WTC11 (cell line): Measurements from ENCODE around the gene NNMT. TPM values are rescaled to one million over a fixed set of nuclear protein-coding genes. Genes with fewer than 3 reads are reported as not detected.

Source experiments
- ATAC-seq: fragments of 200-7000 bp; cut with Tn5 transposase; 2 replicates; pipeline ENCODE4 v1.10.0; 2021; ENCODE audit warnings: mild to moderate bottlenecking, moderate library complexity
- CTCF ChIA-PET: fragments of 300-600 bp; sonication (Branson Sonifier 250); formaldehyde crosslinking; loops from one replicate; lab custom pipeline; 2021; ENCODE audit warnings: antibody characterized with exemption; lab: Charles Lee
- POLR2A ChIA-PET: fragments of 350-600 bp; sonication (Branson Sonifier 250); formaldehyde crosslinking; loops from one replicate; lab custom pipeline; 2021; ENCODE audit warnings: antibody characterized with exemption; lab: Charles Lee
- DNase-seq: peaks from one replicate; pipeline ENCODE4 v3.0.0; 2021; ENCODE audit warnings: low spot score
- H3K27ac Mint-ChIP-seq: 2 replicates; pipeline ENCODE4 v1.8.0; 2021; ENCODE audit warnings: mixed read lengths
- H3K27me3 Mint-ChIP-seq: 2 replicates; pipeline ENCODE4 v1.8.0; 2021; ENCODE audit warnings: low read depth, mild to moderate bottlenecking, moderate library complexity, mixed read lengths
- H3K36me3 Mint-ChIP-seq: 2 replicates; pipeline ENCODE4 v1.8.0; 2021; ENCODE audit warnings: mixed read lengths
- H3K4me1 Mint-ChIP-seq: 2 replicates; pipeline ENCODE4 v1.8.0; 2022; ENCODE audit warnings: mixed read lengths
- H3K4me3 Mint-ChIP-seq: 2 replicates; pipeline ENCODE4 v1.8.0; 2021; ENCODE audit warnings: mild to moderate bottlenecking, moderate library complexity, mixed read lengths
- H3K9me3 Mint-ChIP-seq: 2 replicates; pipeline ENCODE4 v1.8.0; 2021; ENCODE audit warnings: mixed read lengths
- FOXJ3 ChIP-seq: sonication (generic); formaldehyde crosslinking; IDR thresholded peaks from 2 replicates; pipeline ENCODE4 v1.9.0; 2021; ENCODE audit warnings: missing genetic modification reagents, mild to moderate bottlenecking, borderline replicate concordance
- FOXK1 ChIP-seq: sonication (generic); formaldehyde crosslinking; IDR thresholded peaks from 2 replicates; pipeline ENCODE4 v1.8.0; 2022; ENCODE audit warnings: mild to moderate bottlenecking, moderate library complexity, missing genetic modification reagents
- FOXP4 ChIP-seq: sonication (generic); formaldehyde crosslinking; IDR thresholded peaks from 2 replicates; pipeline ENCODE4 v1.8.0; 2022; ENCODE audit warnings: mild to moderate bottlenecking, missing genetic modification reagents
- GABPB1 ChIP-seq: sonication (generic); formaldehyde crosslinking; IDR thresholded peaks from 2 replicates; pipeline ENCODE4 v1.8.1; 2023; ENCODE audit warnings: mild to moderate bottlenecking, missing genetic modification reagents
- IRF1 ChIP-seq: sonication (generic); formaldehyde crosslinking; IDR thresholded peaks from 2 replicates; pipeline ENCODE4 v1.8.0; 2023; ENCODE audit warnings: missing genetic modification reagents
- KAT7 ChIP-seq: sonication (generic); formaldehyde crosslinking; IDR thresholded peaks from 2 replicates; pipeline ENCODE4 v1.8.1; 2023; ENCODE audit warnings: missing genetic modification reagents, mild to moderate bottlenecking, borderline replicate concordance
- SP1 ChIP-seq: sonication (generic); formaldehyde crosslinking; conservative IDR thresholded peaks from 2 replicates; pipeline ENCODE4 v1.8.1; 2022; ENCODE audit warnings: missing genetic modification reagents
- STAT6 ChIP-seq: sonication (generic); formaldehyde crosslinking; conservative IDR thresholded peaks from 2 replicates; pipeline ENCODE4 v1.8.1; 2023; ENCODE audit warnings: mild to moderate bottlenecking, low read depth, missing genetic modification reagents, moderate library complexity
- TCF7 ChIP-seq: sonication (generic); formaldehyde crosslinking; IDR thresholded peaks from 2 replicates; pipeline ENCODE4 v1.8.0; 2022; ENCODE audit warnings: mild to moderate bottlenecking, low read depth, missing genetic modification reagents, moderate library complexity
- TP53 ChIP-seq: sonication (generic); formaldehyde crosslinking; IDR thresholded peaks from 2 replicates; pipeline ENCODE4 v1.8.1; 2023; ENCODE audit warnings: mild to moderate bottlenecking, missing genetic modification reagents
- ZNF121 ChIP-seq: sonication (generic); formaldehyde crosslinking; IDR thresholded peaks from 2 replicates; pipeline ENCODE4 v1.8.0; 2023; ENCODE audit warnings: missing genetic modification reagents
- ZNF423 ChIP-seq: fragments of 250-450 bp; sonication (Bioruptor Pico); IDR thresholded peaks from 2 replicates; pipeline ENCODE4 v2.1.2; 2022; ENCODE audit warnings: mild to moderate bottlenecking, moderate library complexity
- total RNA-seq: library from RNA; stranded (reverse); gene quantifications from 3 replicates; pipeline ENCODE4 v1.2.3, GENCODE V29; 2021
- TF ChIP-seq, protein P1 (sequence below): fragments of 250-450 bp; sonication (Bioruptor Pico); IDR thresholded peaks from 2 replicates; pipeline ENCODE4 v1.9.0; 2021; ENCODE audit warnings: moderate library complexity, mild to moderate bottlenecking, inconsistent platforms, borderline replicate concordance
- TF ChIP-seq, protein P2 (sequence below): fragments of 250-450 bp; sonication (Bioruptor Pico); IDR thresholded peaks from 2 replicates; pipeline ENCODE4 v1.8.0; 2021; ENCODE audit warnings: mild to moderate bottlenecking
- TF ChIP-seq, protein P3 (sequence below): fragments of 250-450 bp; sonication (Bioruptor Pico); conservative IDR thresholded peaks from 2 replicates; pipeline ENCODE4 v1.9.0; 2021; ENCODE audit warnings: mild to moderate bottlenecking
- TF ChIP-seq, protein P4 (sequence below): sonication (generic); formaldehyde crosslinking; IDR thresholded peaks from 2 replicates; pipeline ENCODE4 v1.8.1; 2022; ENCODE audit warnings: mild to moderate bottlenecking, missing genetic modification reagents, moderate library complexity, borderline replicate concordance
- TF ChIP-seq, protein P5 (sequence below): sonication (generic); formaldehyde crosslinking; IDR thresholded peaks from 2 replicates; pipeline ENCODE4 v1.8.0; 2022; ENCODE audit warnings: mild to moderate bottlenecking, missing genetic modification reagents

Gene NNMT
- total RNA-seq, 1 experiment from 2014 or later = 0.50 TPM

- TF ChIP-seq, protein P1, sequence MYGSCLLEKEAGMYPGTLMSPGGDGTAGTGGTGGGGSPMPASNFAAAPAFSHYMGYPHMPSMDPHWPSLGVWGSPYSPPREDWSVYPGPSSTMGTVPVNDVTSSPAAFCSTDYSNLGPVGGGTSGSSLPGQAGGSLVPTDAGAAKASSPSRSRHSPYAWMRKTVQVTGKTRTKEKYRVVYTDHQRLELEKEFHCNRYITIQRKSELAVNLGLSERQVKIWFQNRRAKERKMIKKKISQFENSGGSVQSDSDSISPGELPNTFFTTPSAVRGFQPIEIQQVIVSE = no peak
- TF ChIP-seq TCF7 (CRISPR knock-in tag) (no peak), GABPB1 (no peak), IRF1 (CRISPR knock-in tag) (no peak), ZNF121 (CRISPR knock-in tag) (no peak), STAT6 (no peak), FOXJ3 (CRISPR knock-in tag) (no peak), SP1 (no peak), FOXP4 (no peak), FOXK1 (CRISPR knock-in tag) (no peak), TP53 (CRISPR knock-in tag) (no peak), ZNF423 (CRISPR knock-in tag) (no peak), KAT7 (no peak)
- TF ChIP-seq, protein P2, sequence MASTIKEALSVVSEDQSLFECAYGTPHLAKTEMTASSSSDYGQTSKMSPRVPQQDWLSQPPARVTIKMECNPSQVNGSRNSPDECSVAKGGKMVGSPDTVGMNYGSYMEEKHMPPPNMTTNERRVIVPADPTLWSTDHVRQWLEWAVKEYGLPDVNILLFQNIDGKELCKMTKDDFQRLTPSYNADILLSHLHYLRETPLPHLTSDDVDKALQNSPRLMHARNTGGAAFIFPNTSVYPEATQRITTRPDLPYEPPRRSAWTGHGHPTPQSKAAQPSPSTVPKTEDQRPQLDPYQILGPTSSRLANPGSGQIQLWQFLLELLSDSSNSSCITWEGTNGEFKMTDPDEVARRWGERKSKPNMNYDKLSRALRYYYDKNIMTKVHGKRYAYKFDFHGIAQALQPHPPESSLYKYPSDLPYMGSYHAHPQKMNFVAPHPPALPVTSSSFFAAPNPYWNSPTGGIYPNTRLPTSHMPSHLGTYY (CRISPR knock-in tag) = no peak
- TF ChIP-seq, protein P3, sequence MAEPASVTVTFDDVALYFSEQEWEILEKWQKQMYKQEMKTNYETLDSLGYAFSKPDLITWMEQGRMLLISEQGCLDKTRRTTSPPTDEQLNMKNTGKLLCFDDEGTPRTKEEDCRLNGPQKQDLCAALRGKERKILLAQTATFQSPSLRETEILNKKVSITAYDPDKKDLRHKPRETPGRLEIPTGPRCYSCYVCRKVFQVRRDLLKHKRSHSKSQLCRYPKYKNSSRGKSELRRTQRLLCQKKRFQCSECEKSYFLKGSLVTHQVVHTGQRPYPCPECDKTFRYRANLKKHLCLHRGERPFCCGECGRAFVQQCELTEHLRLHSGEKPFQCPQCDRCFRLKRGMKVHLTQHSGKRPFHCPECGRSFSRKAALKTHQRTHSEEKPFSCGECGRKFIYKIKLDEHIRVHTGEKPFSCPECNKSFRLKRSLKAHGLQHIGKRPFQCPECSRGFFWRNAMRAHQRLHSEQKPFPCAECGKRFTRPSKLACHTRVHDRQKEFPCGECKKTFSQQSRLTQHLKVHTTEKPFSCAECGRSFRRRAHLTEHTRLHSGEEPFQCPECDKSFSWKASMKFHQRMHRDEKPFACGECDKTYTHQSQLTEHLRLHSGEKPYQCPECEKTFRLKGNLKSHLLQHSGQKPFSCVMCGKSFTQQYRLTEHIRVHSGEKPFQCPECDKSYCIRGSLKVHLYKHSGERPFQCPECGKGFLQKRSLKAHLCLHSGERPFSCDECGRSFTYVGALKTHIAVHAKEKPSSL (CRISPR knock-in tag) = no peak
- TF ChIP-seq, protein P4, sequence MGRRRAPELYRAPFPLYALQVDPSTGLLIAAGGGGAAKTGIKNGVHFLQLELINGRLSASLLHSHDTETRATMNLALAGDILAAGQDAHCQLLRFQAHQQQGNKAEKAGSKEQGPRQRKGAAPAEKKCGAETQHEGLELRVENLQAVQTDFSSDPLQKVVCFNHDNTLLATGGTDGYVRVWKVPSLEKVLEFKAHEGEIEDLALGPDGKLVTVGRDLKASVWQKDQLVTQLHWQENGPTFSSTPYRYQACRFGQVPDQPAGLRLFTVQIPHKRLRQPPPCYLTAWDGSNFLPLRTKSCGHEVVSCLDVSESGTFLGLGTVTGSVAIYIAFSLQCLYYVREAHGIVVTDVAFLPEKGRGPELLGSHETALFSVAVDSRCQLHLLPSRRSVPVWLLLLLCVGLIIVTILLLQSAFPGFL (CRISPR knock-in tag) = no peak
- TF ChIP-seq, protein P5, sequence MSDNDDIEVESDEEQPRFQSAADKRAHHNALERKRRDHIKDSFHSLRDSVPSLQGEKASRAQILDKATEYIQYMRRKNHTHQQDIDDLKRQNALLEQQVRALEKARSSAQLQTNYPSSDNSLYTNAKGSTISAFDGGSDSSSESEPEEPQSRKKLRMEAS = no peak
- TF ChIP-seq, all 79 proteins: peak for 0
- Mint-ChIP-seq H3K4me1 (peaks cover 13% of the 10 kb centered on the region; the same call in 1 of the 2 replicates), H3K9me3 (peaks cover 4% of the 10 kb centered on the region; the same call in 1 of the 2 replicates), H3K36me3 (no peaks in the 10 kb centered on the region), H3K27ac (no peak overlapping the region), H3K4me3 (no peak overlapping the region), H3K27me3 (no peaks in the 10 kb centered on the region; the same call in 1 of the 2 replicates)
- CTCF ChIA-PET = no interaction called here
- DNase-seq (no peak), ATAC-seq (no peak)
- POLR2A ChIA-PET = no interaction called here
Measured at GRCh38 chr11:114282488-114282887, 13.7 kb upstream of the NNMT start.
